Esophagus squamous epithelium (tissue), 5 donors: ENCODE results near the gene UBA3. TPM values are rescaled to one million over a fixed set of nuclear protein-coding genes. Genes with fewer than 3 reads are reported as not detected.

Experiments used
- DNase-seq: peaks from one replicate; lab custom pipeline; 2025; lab: John Stamatoyannopoulos, UW
- H3K27ac ChIP-seq, 4 donors: fragments of 200-600 bp; sonication (generic); one replicate each; pipeline ENCODE4 v1.5.1; 2016 to 2019; ENCODE audit warnings: mild to moderate bottlenecking in 1 of 4
- H3K27me3 ChIP-seq, 4 donors: fragments of 200-600 bp; sonication (generic); 1 replicate in 3 of 4; 2 replicates in 1 of 4; pipeline versions ENCODE4 v1.5.1 to v1.6.0; 2017 to 2021; ENCODE audit warnings: antibody characterized with exemption in 1 of 4
- H3K36me3 ChIP-seq, 3 donors: fragments of 200-600 bp; sonication (generic); one replicate each; pipeline ENCODE4 v1.5.1; 2016 to 2019
- H3K4me1 ChIP-seq, 3 donors: fragments of 200-600 bp; sonication (generic); one replicate each; pipeline ENCODE4 v1.5.1; 2017 to 2019
- H3K4me3 ChIP-seq, 4 donors: fragments of 200-600 bp; sonication (generic); 1 replicate in 3 of 4; 2 replicates in 1 of 4; pipeline ENCODE4 v1.5.1; 2016 to 2019; ENCODE audit warnings: mild to moderate bottlenecking in 2 of 4, moderate library complexity in 1 of 4
- H3K9me3 ChIP-seq, 3 donors: fragments of 200-600 bp; sonication (generic); one replicate each; pipeline ENCODE4 v1.5.1; 2016 to 2019
- POLR2A ChIP-seq, 4 donors: fragments of 450-650 bp; IDR thresholded peaks; one replicate each; pipeline ENCODE4 v1.6.1; 2017; ENCODE audit warnings: antibody characterized with exemption in 4 of 4, mild to moderate bottlenecking in 4 of 4, moderate library complexity in 3 of 4
- WGBS, 2 donors: methylation state at CpG; one replicate each; pipeline ENCODE4 v1.1.5; 2018; 5-methylcytosine and 5-hydroxymethylcytosine counted together
- intact Hi-C: fragments of 100-400 bp; cut with DNase I; formaldehyde crosslinking; loops from one replicate; pipeline ENCODE4 v1.15.0; 2022
- total RNA-seq, 4 donors: library from RNA; depleted of rRNA; stranded (reverse); fragments of >200 nt; gene quantifications; one replicate each; pipeline ENCODE4 v1.1.0, GENCODE V29; 2016
- TF ChIP-seq, protein P1 (sequence below), 6 experiments: fragments of 450-650 bp in 4 of 6; fragments of 200-600 bp in 2 of 6; sonication (generic) in 2 of 6; IDR thresholded peaks; one replicate each; pipeline ENCODE4 v1.5.1; 2016 to 2019; ENCODE audit warnings: antibody characterized with exemption in 6 of 6, mild to moderate bottlenecking in 4 of 6, moderate library complexity in 4 of 6
- donor health status: DM: yes; HTN: yes; CAD: no.

Gene UBA3
- total RNA-seq, 4 donors from 2014 or later = 33.3 to 63.3 (median 52.7) TPM

DNA sequence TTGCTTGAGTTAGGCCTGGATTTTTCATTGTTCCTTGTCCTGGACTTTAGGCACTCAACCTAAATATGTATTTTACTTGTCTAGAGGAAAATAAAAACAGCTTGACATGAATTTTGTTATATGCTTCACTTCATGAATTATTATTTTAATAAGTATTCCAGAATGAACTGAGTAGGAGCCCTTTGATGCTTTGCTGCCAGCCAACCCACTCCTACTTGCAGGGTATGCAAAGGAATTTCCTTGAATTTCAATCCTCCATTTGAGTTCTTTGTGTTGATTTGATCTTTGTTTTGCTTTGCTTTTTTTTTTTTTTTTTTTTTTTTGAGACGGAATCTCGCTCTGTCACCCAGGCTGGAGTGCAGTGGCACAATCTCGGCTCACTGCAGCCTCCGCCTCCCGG is 16.1 kb upstream of the UBA3 start:
- TF ChIP-seq, protein P1, sequence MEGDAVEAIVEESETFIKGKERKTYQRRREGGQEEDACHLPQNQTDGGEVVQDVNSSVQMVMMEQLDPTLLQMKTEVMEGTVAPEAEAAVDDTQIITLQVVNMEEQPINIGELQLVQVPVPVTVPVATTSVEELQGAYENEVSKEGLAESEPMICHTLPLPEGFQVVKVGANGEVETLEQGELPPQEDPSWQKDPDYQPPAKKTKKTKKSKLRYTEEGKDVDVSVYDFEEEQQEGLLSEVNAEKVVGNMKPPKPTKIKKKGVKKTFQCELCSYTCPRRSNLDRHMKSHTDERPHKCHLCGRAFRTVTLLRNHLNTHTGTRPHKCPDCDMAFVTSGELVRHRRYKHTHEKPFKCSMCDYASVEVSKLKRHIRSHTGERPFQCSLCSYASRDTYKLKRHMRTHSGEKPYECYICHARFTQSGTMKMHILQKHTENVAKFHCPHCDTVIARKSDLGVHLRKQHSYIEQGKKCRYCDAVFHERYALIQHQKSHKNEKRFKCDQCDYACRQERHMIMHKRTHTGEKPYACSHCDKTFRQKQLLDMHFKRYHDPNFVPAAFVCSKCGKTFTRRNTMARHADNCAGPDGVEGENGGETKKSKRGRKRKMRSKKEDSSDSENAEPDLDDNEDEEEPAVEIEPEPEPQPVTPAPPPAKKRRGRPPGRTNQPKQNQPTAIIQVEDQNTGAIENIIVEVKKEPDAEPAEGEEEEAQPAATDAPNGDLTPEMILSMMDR (IDR thresholded peaks at IDR 0.05) = no peak
- no peak for TF ChIP-seq POLR2A (IDR thresholded peaks at IDR 0.05)
- peaks cover 0 to 25% (median 0%) of the 10 kb centered on the region in 3 donors for H3K36me3 ChIP-seq
- no peaks in the 10 kb centered on the region for H3K27me3 ChIP-seq
- H3K4me1 ChIP-seq = peaks cover 29 to 80% (median 53%) of the 10 kb centered on the region in 3 donors
- 87% methylated on average over 5 of the region's 5 CpGs; no CpG with 5 or more reads in 1 of the 2 donors for WGBS, 2 donors
- no peaks in the 10 kb centered on the region for H3K9me3 ChIP-seq
- peak overlapping the region in 3 of 4 donors; percentile 53 to 96 (median 91) for H3K27ac ChIP-seq
- intact Hi-C loops = no loop called here
- no peak for DNase-seq
- no peak overlapping the region for H3K4me3 ChIP-seq

DNA sequence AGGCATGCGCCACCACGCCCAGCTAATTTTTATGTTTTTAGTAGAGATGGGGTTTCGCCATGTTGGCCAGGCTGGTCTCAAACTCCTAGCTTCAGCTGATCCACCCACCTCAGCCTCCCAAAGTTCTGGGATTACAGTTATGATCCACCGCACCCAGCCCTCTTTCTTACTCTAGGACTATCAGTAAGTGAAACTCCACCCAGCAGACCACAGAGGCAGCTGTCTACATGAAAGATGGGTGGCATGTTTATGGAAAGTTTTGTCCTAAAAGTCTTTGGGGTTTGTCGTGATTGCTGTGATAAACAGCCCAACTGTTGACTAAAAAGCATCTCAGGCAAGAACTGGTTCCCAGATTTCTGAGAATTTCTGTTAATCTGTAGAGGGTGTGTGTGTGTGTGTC is 15.5 kb upstream of the UBA3 start:
- intact Hi-C loops = no loop called here
- Histone ChIP-seq H3K4me1 (peaks cover 36 to 87% (median 58%) of the 10 kb centered on the region in 3 donors), H3K27ac (peak overlapping the region; percentile 20 to 96 (median 72)), H3K27me3 (no peaks in the 10 kb centered on the region), H3K4me3 (no peak overlapping the region), H3K36me3 (peaks cover 0 to 25% (median 0%) of the 10 kb centered on the region in 3 donors), H3K9me3 (no peaks in the 10 kb centered on the region)
- TF ChIP-seq, protein P1 (IDR thresholded peaks at IDR 0.05) = no peak
- TF ChIP-seq POLR2A (IDR thresholded peaks at IDR 0.05) = peak in 1 of 4 donors; percentile 18
- WGBS, 2 donors = 73 to 78% methylated on average over 5 of the region's 5 CpGs
- DNase-seq = no peak

DNA sequence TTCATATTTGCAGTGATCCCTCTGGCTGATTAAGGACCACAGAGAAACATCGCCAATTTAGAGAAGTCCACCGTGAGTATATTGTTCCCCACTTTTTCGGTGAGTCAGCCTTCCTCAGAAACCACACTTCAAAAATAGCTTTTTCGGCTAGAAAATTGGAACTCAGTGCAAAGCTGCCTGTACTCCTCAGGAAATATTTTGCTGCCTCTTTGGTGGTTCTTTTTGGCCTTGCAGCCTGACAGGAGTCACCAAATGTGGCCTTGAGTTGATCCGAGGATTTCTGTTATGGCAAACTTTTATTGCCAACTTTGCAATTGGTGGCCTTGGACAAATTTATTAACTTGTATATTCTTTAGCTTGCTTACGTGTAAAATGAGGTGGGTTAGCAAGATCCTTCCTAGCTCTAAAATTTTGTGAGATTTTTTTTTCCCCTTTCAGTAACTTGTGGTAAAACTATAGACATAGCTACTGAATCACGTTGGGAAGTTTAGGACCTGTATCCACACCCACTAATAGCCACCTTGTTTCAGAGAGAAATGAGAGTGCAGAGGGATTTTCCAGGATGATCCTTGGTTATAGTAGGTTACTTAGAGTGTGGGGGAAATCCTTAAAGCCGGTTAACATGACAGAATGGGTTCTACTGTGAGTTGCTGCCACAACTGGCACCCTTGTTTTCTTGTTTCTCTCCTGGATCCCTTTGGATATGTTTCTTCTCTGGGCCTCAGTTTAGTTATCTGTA is 14.5 kb upstream of the UBA3 start:
- WGBS, 2 donors = 39 to 43% methylated on average over 8 of the region's 8 CpGs
- Histone ChIP-seq H3K27ac (peak overlapping the region; percentile 55 to 96 (median 86)), H3K9me3 (no peaks in the 10 kb centered on the region), H3K4me3 (peak overlapping the region in 1 of 4 donors; percentile 29), H3K27me3 (no peaks in the 10 kb centered on the region), H3K4me1 (peaks cover 44 to 89% (median 68%) of the 10 kb centered on the region in 3 donors), H3K36me3 (peaks cover 0 to 15% (median 0%) of the 10 kb centered on the region in 3 donors)
- TF ChIP-seq, protein P1 (IDR thresholded peaks at IDR 0.05) = no peak
- TF ChIP-seq POLR2A (IDR thresholded peaks at IDR 0.05) = no peak
- intact Hi-C loops = no loop called here
- DNase-seq = no peak

DNA sequence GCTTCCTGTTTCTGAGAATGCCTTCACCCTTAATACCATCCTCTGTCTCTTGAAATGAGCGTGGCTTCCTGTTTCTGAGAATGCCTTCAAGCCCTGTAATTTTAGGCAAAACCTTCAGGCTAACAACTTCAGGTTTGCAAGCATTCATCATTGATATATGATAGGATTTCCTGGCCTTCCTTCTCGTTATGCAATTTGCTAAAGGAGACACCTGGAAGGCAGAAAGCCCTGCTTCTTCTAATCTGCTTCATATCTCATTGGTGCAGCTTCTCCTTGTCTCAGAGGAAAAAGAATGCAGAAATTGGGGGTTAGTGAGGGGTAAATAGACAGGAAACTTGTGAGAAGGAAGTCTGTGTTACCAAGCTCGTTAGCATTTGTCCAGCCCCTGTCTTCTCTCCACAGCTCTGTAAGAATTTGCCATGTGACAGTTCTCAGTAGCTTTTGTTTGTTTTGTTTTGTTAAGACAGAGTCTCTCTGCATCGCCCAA is 11.9 kb upstream of the UBA3 start:
- peaks cover 64 to 100% (median 87%) of the 10 kb centered on the region in 3 donors for H3K4me1 ChIP-seq
- no peak for DNase-seq

More for the DNA sequence above, 11.9 kb upstream of the UBA3 start:
- peak in 1 of 4 donors; percentile 19 for TF ChIP-seq POLR2A (IDR thresholded peaks at IDR 0.05)
- TF ChIP-seq, protein P1 (IDR thresholded peaks at IDR 0.05) = no peak
- peak overlapping the region in 1 of 4 donors; percentile 33 for H3K4me3 ChIP-seq
- intact Hi-C loops = no loop called here
- WGBS, 2 donors = 17 to 23% methylated on average over 4 of the region's 4 CpGs
- no peaks in the 10 kb centered on the region for H3K27me3 ChIP-seq
- peak overlapping the region; percentile 61 to 96 (median 86) for H3K27ac ChIP-seq
- H3K36me3 ChIP-seq = peaks cover 0 to 10% (median 0%) of the 10 kb centered on the region in 3 donors
- no peaks in the 10 kb centered on the region for H3K9me3 ChIP-seq
